HG02588 (cell line): ENCODE results near the gene ADRB1.

Experiments used
- ATAC-seq: cut with Tn5 transposase; IDR thresholded peaks from one replicate; pipeline ENCODE4 v1.9.1; 2021; ENCODE audit warnings: mild to moderate bottlenecking, moderate library complexity; ENCODE audit not compliant: unreplicated experiment

Gene ADRB1

DNA sequence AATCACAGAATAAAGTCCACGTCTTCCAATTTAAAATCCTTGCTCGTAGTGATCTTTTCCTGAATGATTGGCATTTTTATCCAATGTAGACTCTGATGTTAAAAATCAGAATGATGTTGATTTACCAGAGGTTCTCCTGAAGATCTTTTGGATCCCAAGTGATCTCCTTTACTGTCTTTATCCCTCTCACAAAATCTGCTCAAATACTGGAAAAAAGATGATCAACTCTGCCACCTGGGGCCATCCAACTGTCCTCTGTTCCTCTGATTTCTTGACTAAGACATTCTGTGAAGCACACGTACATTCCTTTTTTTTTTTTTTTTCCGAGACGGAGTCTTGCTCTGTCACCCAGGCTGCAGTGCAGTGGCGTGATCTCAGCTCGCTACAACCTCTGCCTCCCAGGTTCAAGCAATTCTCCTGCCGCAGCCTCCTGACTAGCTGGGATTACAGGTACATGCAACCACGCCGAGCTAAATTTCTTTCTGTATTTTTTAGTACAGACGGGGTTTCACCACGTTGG, 18.0 kb upstream of the ADRB1 start:
- no peak for ATAC-seq

GRCh38 chr10:114026189-114027040, 17.3 kb upstream of the ADRB1 start:
- no peak for ATAC-seq

DNA sequence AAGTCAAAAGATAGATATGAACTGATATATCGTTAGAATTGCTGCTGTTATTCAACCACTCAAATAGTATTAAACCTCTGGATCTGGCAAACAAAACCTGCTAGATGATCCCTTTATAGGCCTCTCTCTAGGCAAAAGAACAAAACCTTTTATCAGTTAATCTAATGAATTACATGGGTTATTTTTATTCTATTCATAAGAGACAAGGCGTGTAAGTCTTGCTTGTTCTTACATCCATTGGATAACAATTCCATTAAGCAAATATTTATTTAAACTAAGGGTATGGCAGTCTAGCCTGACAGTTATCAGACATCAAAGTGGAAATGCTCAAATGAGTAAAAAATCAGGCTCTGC, 16.6 kb upstream of the ADRB1 start:
- ATAC-seq = no peak

GRCh38 chr10:114027951-114028350, 15.7 kb upstream of the ADRB1 start:
- ATAC-seq = no peak

GRCh38 chr10:114028425-114028824, 15.2 kb upstream of the ADRB1 start:
- no peak for ATAC-seq

GRCh38 chr10:114029655-114030054, 14.0 kb upstream of the ADRB1 start:
- no peak for ATAC-seq

DNA sequence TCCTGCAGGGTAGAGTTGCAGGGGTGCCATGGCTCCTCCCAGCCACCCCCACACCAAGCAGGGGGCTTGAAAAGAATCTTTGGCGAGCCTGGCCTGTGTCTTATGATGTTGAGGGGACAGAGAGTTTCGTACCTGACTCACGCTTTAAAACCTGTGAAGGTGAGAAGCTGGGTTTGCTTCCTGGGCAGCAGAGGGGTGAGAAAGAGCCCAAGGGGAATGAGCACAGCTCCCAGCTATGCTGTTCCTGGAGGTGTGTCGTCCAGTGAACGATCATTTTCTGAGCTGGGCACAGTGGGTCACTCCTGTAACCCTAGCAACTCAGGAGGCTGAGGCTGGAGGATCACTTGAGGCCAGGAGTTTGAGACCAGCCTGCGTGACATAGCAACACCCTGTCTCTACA, 13.5 kb upstream of the ADRB1 start:
- ATAC-seq = no peak

DNA sequence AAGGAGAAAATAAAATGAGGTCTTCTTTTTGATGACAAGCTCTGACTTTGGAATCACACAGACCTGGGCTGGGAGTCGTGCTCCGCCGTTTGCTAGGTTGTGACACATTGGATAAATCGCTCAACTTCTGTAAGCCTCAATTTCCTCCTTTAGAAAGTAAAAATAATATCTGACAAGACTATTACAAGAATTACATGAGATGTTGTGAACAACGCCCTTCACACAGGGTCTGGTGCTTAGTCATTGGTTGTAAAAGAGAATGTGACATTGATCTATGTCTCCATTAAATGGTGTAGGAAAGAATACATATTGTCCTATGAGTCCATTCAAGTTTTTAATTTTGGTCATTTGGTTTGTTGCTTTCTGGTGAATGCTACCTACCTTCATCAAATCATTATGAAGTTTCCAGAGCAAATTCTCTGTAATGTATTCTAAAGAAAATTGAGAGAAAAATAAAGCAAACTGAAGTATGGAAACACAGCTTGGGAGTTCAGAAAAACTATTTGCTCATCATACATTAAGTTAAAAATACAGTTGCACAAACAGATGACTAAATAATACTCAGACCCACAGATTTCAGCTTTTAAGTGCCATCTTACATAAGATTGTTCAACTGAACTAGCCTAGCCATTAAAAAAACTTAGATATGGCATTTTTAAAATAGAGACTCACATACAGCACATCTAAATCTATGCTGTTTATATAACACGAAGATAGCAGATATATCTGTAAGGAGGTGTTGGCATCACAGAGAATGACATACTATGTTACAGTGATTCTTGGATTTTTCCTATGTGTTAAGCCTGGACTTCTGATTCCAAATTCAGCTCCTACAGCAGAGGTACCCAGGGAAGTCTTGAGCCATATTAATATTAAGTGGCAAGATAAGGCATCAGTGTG, 12.3 kb upstream of the ADRB1 start:
- ATAC-seq = no peak

DNA sequence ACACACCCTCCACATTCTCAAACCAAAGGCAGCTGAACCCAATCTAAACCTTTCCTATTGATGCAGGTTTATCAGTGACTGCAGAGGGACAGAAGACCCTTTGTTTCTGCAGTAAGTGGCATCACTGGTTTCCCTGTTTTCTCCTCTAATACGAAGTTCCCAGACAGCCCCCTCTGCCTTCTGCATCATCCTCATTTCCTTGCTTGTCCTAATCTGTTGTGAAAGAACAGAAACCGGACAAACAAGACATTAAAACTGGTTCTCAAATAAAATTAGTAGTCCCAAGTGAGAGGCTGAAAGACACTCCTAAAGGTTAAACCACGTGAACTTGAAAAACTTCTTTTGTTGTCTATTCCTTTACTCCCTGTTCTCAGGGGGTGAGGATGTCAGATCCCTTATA, 10.1 kb upstream of the ADRB1 start:
- ATAC-seq = no peak

DNA sequence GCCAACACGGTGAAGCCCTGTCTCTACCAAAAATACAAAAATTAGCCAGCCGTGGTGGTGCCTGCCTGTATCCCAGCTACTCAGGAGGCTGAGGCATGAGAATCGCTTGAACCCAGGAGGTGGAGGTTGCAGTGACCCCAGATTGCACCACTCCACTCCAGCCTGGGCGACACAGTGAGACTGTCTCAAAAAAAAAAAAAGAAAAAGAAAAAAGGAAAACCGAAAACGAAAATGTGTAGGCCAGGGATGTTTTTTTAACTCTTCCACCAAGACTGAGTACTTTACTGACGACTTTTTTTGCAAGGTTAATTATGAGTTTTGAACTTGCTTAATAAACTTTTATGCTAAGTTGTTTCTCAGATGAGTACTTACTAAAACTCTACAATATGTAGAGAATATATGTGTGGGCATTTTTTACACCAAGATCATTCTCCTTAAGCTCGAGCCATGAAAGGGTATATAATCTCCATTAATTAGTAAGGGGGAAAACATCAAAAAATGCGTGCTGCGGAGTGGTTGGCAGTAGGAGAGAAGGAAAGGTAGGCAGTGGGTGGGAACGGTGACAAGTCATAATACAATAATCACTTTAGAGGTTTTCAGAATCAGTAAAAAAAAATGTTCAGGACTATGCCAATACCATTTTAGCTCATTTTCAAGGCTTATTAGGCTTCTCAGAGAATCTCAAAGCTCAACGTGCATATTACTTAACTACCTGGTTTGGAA, 8.6 kb upstream of the ADRB1 start:
- no peak for ATAC-seq

- no peak for ATAC-seq
Observed at GRCh38 chr10:114035791-114036190, 7.9 kb upstream of the ADRB1 start.

GRCh38 chr10:114038819-114039218, 4.8 kb upstream of the ADRB1 start:
- ATAC-seq = no peak

GRCh38 chr10:114041166-114041565, 2.5 kb upstream of the ADRB1 start:
- no peak for ATAC-seq

DNA sequence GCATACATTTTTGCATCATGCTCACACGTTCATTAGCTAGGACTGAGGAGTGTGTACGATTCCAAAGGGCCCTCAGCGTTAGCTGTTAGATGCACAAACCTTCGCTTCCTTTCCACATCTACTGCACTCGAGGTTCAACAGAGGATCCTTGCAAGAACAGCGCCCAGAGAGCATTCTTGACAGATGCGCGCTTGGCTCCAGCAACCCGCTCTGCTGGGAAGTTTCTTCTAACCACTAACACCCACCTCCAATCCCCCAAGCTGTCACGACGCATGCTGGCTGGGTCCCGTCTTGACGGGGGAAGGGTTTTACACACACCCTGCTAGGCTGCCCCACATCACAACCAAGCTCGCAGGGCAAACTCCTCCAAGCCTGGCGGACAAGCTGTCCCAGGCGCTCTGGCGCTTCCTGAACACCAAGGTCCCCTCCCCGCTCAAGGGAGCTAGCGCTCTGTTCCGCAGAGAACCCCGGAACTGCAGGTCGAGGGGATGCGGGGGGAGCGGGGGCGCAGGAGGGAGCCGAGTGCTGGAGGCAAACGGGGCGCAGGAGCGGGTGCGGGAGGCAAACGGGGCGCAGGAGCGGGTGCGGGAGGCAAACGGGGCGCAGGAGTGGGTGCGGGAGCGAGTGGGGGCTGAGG, 653 bp upstream of the ADRB1 start:
- no peak for ATAC-seq

DNA sequence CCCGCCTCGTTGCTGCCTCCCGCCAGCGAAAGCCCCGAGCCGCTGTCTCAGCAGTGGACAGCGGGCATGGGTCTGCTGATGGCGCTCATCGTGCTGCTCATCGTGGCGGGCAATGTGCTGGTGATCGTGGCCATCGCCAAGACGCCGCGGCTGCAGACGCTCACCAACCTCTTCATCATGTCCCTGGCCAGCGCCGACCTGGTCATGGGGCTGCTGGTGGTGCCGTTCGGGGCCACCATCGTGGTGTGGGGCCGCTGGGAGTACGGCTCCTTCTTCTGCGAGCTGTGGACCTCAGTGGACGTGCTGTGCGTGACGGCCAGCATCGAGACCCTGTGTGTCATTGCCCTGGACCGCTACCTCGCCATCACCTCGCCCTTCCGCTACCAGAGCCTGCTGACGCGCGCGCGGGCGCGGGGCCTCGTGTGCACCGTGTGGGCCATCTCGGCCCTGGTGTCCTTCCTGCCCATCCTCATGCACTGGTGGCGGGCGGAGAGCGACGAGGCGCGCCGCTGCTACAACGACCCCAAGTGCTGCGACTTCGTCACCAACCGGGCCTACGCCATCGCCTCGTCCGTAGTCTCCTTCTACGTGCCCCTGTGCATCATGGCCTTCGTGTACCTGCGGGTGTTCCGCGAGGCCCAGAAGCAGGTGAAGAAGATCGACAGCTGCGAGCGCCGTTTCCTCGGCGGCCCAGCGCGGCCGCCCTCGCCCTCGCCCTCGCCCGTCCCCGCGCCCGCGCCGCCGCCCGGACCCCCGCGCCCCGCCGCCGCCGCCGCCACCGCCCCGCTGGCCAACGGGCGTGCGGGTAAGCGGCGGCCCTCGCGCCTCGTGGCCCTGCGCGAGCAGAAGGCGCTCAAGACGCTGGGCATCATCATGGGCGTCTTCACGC, 825 bp downstream of the ADRB1 start:
- no peak for ATAC-seq

DNA sequence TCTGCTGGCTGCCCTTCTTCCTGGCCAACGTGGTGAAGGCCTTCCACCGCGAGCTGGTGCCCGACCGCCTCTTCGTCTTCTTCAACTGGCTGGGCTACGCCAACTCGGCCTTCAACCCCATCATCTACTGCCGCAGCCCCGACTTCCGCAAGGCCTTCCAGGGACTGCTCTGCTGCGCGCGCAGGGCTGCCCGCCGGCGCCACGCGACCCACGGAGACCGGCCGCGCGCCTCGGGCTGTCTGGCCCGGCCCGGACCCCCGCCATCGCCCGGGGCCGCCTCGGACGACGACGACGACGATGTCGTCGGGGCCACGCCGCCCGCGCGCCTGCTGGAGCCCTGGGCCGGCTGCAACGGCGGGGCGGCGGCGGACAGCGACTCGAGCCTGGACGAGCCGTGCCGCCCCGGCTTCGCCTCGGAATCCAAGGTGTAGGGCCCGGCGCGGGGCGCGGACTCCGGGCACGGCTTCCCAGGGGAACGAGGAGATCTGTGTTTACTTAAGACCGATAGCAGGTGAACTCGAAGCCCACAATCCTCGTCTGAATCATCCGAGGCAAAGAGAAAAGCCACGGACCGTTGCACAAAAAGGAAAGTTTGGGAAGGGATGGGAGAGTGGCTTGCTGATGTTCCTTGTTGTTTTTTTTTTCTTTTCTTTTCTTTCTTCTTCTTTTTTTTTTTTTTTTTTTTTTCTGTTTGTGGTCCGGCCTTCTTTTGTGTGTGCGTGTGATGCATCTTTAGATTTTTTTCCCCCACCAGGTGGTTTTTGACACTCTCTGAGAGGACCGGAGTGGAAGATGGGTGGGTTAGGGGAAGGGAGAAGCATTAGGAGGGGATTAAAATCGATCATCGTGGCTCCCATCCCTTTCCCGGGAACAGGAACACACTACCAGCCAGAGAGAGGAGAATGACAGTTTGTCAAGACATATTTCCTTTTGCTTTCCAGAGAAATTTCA, 1.7 kb downstream of the ADRB1 start:
- no peak for ATAC-seq

GRCh38 chr10:114046087-114046458, 2.4 kb downstream of the ADRB1 start:
- ATAC-seq = no peak

DNA sequence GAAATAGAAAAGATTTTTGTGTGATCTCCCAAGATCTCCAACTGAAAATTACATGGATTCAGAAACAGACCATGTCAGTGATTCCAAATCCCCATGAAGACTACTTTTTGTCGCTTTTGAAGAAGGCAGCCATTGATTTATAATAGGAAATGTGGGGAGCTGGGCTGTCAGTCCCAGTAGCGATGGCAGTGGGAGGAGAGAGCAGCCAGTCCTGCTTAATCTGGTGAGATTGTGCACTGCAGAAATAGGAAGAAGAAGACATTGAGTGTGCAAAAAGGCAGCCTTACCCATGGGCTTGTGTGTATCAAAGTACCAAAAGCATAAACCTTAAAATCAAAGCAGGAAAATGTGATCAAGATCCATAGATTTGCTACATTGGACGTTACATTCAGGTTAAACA, 4.8 kb downstream of the ADRB1 start:
- no peak for ATAC-seq

DNA sequence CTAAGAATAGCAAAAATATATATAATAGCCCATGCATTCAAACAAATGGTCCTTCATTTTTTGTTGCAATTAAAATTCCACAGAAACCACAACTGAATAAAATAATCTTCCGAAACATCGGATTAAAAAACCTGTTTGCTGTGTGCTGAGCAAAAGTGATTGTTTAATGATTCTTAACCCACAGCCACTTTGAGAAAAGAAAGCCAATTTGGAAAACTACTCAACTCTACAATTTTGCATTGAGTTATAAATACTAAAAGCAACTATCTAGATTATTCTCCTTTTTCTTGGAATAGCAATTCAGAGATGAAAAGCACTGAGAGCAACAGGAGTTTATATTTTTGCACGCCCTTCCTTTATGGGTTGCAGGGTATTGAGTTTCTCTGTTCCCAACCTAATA, 8.0 kb downstream of the ADRB1 start:
- no peak for ATAC-seq
